ENCODE measurements around the gene ZNF775. TPM values are rescaled to one million over a fixed set of nuclear protein-coding genes. Genes with fewer than 3 reads are reported as not detected.

ZNF775 gene
- polyA plus RNA-seq, 1 donor (not counting 4 experiments of a cell fraction or from before 2014, with no cell fraction given): 1.0 TPM

DNA sequence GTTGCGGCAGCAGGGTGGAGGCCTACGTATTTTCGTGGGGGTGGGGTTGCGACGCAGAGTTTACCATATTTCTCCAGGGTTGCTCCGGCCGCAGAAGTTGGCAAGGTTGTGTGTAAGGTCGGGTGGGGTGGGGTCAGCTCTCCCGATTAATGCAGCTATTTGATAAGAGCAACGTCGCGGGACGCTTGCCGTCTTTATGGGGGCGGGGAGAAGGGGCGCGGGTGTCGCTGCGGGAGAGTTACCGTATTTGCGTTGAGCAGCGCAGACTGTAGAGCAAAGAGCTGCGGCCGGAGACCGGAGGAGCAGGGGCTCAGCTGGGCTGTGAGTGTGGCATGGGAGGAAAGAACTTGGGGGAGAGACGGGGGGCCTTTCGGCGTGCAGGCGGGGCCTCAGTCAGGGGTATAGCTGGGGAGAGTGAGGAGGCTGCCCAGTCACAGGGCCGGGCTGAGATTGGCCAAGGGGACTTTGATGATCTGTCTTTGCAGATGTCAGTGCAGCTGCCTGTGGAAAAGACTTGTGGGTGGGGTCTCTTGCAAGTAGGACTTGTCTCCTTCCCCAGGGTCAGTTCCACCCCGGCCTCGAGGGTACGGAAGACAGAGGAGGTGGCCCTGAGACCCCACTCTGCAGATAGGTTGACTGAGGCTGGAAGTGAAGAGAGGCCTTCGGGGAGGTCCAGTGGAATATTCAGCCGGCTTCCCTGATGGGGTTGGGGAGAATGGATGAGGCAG, 26.6 kb downstream of the ZNF775 start:
- Histone ChIP-seq H3K4me2 (ENCODE audit: control insufficient read depth, extremely low read depth, insufficient read depth, low read depth, low read length) (peak overlapping the region; percentile 93), H3K9ac (ENCODE audit: control insufficient read depth, extremely low read depth, insufficient read depth, low read length) (peak overlapping the region; percentile 33), H3K27ac (ENCODE audit: control insufficient read depth, insufficient read depth, low read length) (no peak overlapping the region), H3K9me1 (ENCODE audit: control insufficient read depth, extremely low read depth, insufficient read depth, low read length) (no peaks in the 10 kb centered on the region), H3K79me2 (ENCODE audit: control insufficient read depth, insufficient read depth, low read length) (no peaks in the 10 kb centered on the region), H2AFZ (ENCODE audit: control insufficient read depth, low read length) (peak overlapping the region; percentile 87), H3K4me3 (ENCODE audit: control insufficient read depth in 2 of 3, extremely low read depth in 1 of 3, insufficient read depth in 2 of 3, low read depth in 1 of 3, low read length in 3 of 3) (peak overlapping the region; percentile 49 to 75 (median 68)), H4K20me1 (ENCODE audit: control insufficient read depth, extremely low read depth, insufficient read depth, low read length) (no peaks in the 10 kb centered on the region), H3K9me3 (ENCODE audit: control insufficient read depth, low read depth, low read length) (no peaks in the 10 kb centered on the region), H3K4me1 (ENCODE audit: control insufficient read depth, extremely low read depth, insufficient read depth, low read length) (peaks cover 10% of the 10 kb centered on the region), H3K27me3 (ENCODE audit: control insufficient read depth, extremely low read depth, insufficient read depth, low read length) (no peaks in the 10 kb centered on the region), H3K36me3 (ENCODE audit: control insufficient read depth in 2 of 2, extremely low read depth in 1 of 2, insufficient read depth in 2 of 2, low read length in 2 of 2) (no peaks in the 10 kb centered on the region)
- FAIRE-seq: no peak
- TF ChIP-seq, protein P1, sequence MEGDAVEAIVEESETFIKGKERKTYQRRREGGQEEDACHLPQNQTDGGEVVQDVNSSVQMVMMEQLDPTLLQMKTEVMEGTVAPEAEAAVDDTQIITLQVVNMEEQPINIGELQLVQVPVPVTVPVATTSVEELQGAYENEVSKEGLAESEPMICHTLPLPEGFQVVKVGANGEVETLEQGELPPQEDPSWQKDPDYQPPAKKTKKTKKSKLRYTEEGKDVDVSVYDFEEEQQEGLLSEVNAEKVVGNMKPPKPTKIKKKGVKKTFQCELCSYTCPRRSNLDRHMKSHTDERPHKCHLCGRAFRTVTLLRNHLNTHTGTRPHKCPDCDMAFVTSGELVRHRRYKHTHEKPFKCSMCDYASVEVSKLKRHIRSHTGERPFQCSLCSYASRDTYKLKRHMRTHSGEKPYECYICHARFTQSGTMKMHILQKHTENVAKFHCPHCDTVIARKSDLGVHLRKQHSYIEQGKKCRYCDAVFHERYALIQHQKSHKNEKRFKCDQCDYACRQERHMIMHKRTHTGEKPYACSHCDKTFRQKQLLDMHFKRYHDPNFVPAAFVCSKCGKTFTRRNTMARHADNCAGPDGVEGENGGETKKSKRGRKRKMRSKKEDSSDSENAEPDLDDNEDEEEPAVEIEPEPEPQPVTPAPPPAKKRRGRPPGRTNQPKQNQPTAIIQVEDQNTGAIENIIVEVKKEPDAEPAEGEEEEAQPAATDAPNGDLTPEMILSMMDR (optimal IDR thresholded peaks at IDR 0.05 in 1 of 3, IDR thresholded peaks at IDR 0.05 in 1 of 3, conservative IDR thresholded peaks at IDR 0.05 in 1 of 3; ENCODE audit: extremely low read depth in 1 of 3, insufficient read depth in 2 of 3, low read length in 3 of 3): no peak
- no peak for TF ChIP-seq EZH2 (IDR thresholded peaks at IDR 0.05; ENCODE audit: low read length)
- no peak for DNase-seq (ENCODE audit: low read depth, low spot score)
- dilution Hi-C loops (cut with MboI; ENCODE audit: extremely low pct_ligation_motif_present, low sequenced_read_pairs): no loop called here

DNA sequence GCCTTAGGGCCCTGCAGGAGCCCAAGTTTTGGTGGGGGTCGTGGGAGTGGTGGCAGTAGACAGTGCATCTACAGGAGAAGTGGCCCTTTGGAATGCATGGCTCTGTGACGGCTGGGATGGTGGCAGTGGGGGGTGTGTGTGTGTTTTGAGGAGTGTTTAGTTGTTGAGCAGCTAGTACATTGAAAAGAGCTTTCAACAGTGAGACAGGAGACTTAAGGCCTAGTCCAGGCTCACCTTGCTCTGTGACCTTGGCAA, 27.1 kb downstream of the ZNF775 start:
- H3K9me1 ChIP-seq (ENCODE audit: control insufficient read depth, extremely low read depth, insufficient read depth, low read length): no peaks in the 10 kb centered on the region
- no peak for DNase-seq (ENCODE audit: low read depth, low spot score)
- no peak overlapping the region for H3K27ac ChIP-seq (ENCODE audit: control insufficient read depth, insufficient read depth, low read length)
- H4K20me1 ChIP-seq (ENCODE audit: control insufficient read depth, extremely low read depth, insufficient read depth, low read length): no peaks in the 10 kb centered on the region
- TF ChIP-seq, protein P1 (optimal IDR thresholded peaks at IDR 0.05 in 1 of 3, IDR thresholded peaks at IDR 0.05 in 1 of 3, conservative IDR thresholded peaks at IDR 0.05 in 1 of 3; ENCODE audit: extremely low read depth in 1 of 3, insufficient read depth in 2 of 3, low read length in 3 of 3): no peak
- no peak for TF ChIP-seq EZH2 (IDR thresholded peaks at IDR 0.05; ENCODE audit: low read length)
- H3K9ac ChIP-seq (ENCODE audit: control insufficient read depth, extremely low read depth, insufficient read depth, low read length): no peak overlapping the region
- H3K36me3 ChIP-seq (ENCODE audit: control insufficient read depth in 2 of 2, extremely low read depth in 1 of 2, insufficient read depth in 2 of 2, low read length in 2 of 2): no peaks in the 10 kb centered on the region
- peaks cover 14% of the 10 kb centered on the region for H3K4me1 ChIP-seq (ENCODE audit: control insufficient read depth, extremely low read depth, insufficient read depth, low read length)
- H2AFZ ChIP-seq (ENCODE audit: control insufficient read depth, low read length): no peak overlapping the region
- H3K4me2 ChIP-seq (ENCODE audit: control insufficient read depth, extremely low read depth, insufficient read depth, low read depth, low read length): peak overlapping the region; percentile 93
- dilution Hi-C loops (cut with MboI; ENCODE audit: extremely low pct_ligation_motif_present, low sequenced_read_pairs): no loop called here
- peak overlapping the region in 1 of 3 experiments; percentile 68 for H3K4me3 ChIP-seq (ENCODE audit: control insufficient read depth in 2 of 3, extremely low read depth in 1 of 3, insufficient read depth in 2 of 3, low read depth in 1 of 3, low read length in 3 of 3)
- no peaks in the 10 kb centered on the region for H3K9me3 ChIP-seq (ENCODE audit: control insufficient read depth, low read depth, low read length)
- H3K27me3 ChIP-seq (ENCODE audit: control insufficient read depth, extremely low read depth, insufficient read depth, low read length): no peaks in the 10 kb centered on the region
- no peak for FAIRE-seq
- no peaks in the 10 kb centered on the region for H3K79me2 ChIP-seq (ENCODE audit: control insufficient read depth, insufficient read depth, low read length)

Data from keratinocyte (primary cell).